HG03521 (cell line): ENCODE results near the gene MED31.
"Not testable (repeated sequence)": the region's sequence is repeated elsewhere in the genome, so short reads cannot be mapped to it uniquely, and the experiment has no call there.

Source experiments
- ATAC-seq: cut with Tn5 transposase; IDR thresholded peaks from one replicate; pipeline ENCODE4 v1.9.1; 2021; ENCODE audit warnings: mild to moderate bottlenecking, moderate library complexity; ENCODE audit not compliant: unreplicated experiment

Gene MED31

GRCh38 chr17:6656797-6657632 lies 5.6 kb upstream of the MED31 start:
- not testable (repeated sequence) for ATAC-seq

GRCh38 chr17:6655732-6656361 lies 4.4 kb upstream of the MED31 start:
- not testable (repeated sequence) for ATAC-seq

GRCh38 chr17:6654841-6655731 lies 3.7 kb upstream of the MED31 start:
- no peak for ATAC-seq

GRCh38 chr17:6651919-6652452 lies 581 bp upstream of the MED31 start:
- no peak for ATAC-seq

- ATAC-seq = no peak
These were observed 3.2 kb downstream of the MED31 start for GRCh38 chr17:6648181-6648580.

- no peak for ATAC-seq
These were observed 7.8 kb downstream of the MED31 start for GRCh38 chr17:6643451-6644125.

- no peak for ATAC-seq
These were observed 8.8 kb downstream of the MED31 start for GRCh38 chr17:6642592-6642991.

- ATAC-seq = no peak
These were observed 10.1 kb downstream of the MED31 start for GRCh38 chr17:6641247-6641863.

- ATAC-seq = peak; percentile 83
These were observed 10.7 kb downstream of the MED31 start, which contains the start of the genes KIAA0753 and TXNDC17 for GRCh38 chr17:6640536-6641246. Gene KIAA0753, minus strand, starts transcription at chr17:6640711. Its CDS starts 5,608 bp downstream, at chr17:6635103. Gene TXNDC17, plus strand, starts transcription at chr17:6641060. Its CDS starts 23 bp downstream, at chr17:6641083.

- ATAC-seq = peak; percentile 6
These were observed 11.5 kb downstream of the MED31 start for GRCh38 chr17:6639586-6640535.

- no peak for ATAC-seq
These were observed 12.3 kb downstream of the MED31 start for GRCh38 chr17:6639014-6639585.

GRCh38 chr17:6638046-6638908 lies 13.1 kb downstream of the MED31 start:
- no peak for ATAC-seq

GRCh38 chr17:6637458-6637840 lies 14.0 kb downstream of the MED31 start:
- ATAC-seq = no peak

GRCh38 chr17:6636616-6637457 lies 14.6 kb downstream of the MED31 start:
- ATAC-seq = no peak

- ATAC-seq = no peak
These were observed 15.3 kb downstream of the MED31 start for GRCh38 chr17:6636105-6636504.

- no peak for ATAC-seq
These were observed 18.1 kb downstream of the MED31 start for GRCh38 chr17:6633263-6633662.
